IPS DF 4.7 (cell line): ENCODE data around the gene TRAF3IP3.

ENCODE experiments used
- DNase-seq: peaks from one replicate; pipeline ENCODE4 v3.0.0-alpha.2; 2013; ENCODE audit warnings: low spot score; ENCODE audit errors: extremely low read depth

Gene TRAF3IP3

DNA sequence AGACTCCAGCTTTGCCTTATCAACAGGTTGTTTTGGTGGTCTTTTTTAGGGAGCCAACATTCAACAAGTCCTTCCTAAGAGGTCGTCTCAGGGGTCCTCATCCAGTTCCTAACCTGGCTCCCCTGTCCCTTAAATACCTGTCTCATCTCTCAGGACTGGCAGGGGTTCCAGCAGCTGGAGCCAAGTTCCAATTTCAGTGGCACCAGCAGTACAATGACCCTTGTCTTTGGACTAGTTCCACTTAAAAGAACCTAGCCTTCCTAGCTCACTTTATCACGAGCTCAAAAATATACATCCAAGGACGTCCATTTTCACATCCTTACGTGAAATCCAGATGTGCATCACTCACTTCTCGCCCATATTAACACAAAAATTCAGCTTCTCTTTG, 18.7 kb upstream of the TRAF3IP3 start:
- no peak for DNase-seq

DNA sequence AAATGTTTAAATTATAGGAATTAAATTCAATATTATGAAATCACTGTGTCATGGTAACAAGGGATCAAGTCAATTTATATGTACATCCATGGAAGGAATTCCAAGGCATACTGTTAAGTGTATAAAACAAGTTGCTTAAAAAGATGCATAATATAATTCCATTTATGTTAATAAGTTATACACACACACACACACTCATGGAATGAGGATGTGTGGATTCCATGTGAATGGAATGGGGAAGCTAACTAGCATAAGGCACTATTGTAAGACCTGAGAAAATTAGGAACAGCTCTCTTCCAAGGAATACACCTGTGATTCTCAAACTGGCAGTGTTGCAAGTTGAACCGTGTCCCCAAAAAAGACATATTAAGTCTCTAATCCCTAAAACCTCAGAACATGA, 17.6 kb upstream of the TRAF3IP3 start:
- DNase-seq = no peak

DNA sequence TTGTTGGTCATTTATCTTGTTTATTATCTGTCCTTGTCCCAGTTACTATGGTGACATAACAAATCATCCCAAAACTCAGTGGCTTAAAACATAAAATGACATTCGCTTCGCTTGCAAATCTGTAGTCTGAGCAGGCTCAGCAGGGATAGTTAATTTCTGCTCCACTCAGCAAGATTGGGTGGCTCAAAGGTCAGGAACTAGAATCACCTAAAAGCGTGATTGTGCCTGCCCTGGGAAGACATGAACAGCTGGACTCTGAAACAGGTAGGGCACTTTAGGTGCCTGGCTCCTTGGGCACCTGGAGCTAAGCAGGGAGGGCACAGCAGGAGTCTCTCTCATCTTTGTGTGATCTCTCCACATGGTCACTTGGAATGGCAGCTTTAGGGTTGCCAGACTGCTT, 14.7 kb upstream of the TRAF3IP3 start:
- no peak for DNase-seq

DNA sequence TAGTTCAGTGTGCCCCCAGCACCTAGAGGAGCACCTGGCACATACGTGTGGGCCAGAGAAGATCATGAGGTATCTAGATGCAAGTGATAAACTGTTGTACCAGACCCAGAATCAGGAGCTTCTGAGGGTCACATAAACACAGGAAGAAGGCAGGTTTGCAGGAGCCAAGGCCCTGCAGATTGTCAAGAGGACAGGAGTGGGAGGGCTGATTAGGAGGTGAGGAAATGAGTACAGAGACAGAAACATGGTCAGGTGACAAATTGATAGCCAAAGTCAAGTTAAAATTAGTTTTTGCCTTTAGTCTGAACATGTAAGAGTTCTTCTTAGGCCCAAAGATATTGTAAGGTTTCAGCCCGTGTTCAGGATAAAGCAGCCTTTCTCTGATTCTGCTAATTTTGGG, 14.0 kb upstream of the TRAF3IP3 start:
- no peak for DNase-seq

DNA sequence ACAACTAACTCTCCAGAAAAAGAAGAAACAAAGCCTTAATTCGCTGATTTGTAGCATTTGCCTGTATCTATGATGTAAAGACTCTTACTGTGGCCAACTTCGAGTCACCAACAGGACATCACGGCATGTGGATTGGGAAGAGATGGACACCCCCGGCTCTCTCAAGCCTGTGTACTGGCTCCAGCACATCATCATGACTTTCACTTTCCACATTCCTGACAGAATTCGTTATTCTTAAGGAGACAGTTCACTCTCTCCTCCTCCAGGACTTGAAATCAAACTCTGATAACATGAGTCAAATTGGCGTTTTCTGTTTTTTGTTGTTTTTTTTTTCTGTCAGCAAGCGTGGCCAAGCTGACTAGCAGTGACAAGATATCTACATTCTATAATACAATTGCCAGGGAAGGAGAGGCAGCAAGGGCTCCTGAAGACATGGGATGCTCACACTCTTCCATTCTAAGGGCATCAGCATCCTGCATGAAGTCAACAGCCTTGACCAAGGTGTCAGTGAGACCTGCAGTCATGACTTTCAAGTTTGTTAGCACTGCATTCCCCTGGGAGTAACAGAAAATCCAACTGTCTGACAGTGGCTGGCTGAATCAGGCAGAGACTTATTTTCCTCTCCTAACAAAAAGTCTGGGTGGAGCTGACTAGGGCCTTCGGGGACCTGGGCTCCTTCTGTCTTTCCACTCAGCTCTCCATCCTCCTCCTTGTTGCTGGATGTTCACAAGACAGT, 13.3 kb upstream of the TRAF3IP3 start:
- no peak for DNase-seq

DNA sequence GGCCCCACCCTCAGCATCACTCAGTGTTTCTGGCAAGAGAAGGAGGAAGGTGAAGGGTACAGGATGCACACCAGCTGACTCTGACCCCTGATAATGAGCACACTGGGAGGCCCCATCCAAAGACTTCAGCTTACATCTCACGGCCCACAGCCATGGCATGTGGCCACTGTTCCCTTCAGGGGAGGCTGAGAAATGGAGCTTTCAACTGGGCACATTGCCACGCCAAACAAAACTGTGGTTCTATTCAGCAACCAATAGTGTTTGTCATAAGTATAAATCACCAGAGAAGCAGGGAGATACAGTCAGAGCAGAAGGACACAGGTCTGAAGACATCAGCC, 12.7 kb upstream of the TRAF3IP3 start:
- DNase-seq = no peak

DNA sequence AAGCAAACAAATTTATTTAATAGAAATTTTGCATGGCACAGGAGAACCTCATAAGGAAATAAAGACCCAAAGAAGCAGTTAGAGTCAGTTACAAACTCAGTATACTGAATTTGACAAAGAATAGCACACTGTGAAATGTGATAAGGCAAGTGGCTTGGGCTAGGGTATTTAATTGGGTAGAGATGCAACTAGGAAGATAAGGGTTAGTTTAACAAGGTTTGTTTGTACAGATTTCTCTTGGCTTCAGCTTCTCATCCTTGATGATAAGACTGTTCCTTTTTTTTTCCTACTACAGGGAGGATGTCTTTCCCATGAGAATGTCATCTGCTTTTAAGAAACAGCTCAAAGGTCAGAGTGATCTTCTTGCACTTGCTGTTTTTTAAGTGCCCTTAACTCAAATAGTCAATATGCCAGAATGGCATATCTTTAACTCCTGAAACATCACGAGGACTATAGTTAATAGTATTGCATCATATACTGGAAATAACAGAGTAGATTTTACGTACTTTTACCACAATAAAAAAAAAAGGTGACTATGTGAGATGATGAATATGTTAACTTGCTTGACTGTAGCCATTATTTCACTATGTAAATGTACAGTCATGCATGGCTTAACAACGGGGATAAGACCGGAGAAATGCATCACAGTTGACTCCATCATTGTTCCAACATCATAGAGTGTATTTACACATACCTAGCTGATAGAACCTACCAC, 9.2 kb upstream of the TRAF3IP3 start:
- DNase-seq = no peak

DNA sequence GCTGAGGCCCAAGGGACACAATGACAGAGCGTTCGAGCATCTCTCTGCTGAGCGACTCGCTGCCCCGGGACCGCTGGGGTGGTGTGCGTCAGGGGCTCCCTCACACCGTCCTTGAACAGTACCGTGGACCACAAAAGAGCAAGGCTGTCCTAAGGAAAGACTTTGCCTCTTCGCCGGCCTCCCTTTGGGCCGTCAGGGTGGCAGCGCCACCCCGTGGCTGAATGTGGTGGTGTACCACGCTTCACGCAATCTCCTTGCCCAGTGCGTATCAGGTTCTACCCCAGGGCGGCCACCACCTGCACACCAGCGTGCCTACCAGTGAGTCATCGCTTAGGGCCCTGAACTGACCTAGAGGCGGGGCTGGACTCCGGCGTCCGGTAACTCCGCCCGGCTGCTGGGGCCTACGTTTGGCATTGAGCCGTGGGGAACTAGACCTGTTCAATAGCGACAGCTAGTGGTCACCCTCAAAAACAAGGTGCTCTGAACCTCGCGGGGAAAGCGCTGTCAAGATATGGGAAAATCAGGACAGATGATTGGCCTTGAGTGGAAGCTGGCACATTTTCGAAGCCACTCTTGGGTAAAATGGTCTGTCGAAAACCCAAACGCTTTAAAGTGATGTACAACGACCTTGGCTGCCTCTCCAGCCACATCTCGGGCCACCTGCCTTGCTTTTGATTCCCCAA, 8.1 kb upstream of the TRAF3IP3 start:
- peak; percentile 89 for DNase-seq

DNA sequence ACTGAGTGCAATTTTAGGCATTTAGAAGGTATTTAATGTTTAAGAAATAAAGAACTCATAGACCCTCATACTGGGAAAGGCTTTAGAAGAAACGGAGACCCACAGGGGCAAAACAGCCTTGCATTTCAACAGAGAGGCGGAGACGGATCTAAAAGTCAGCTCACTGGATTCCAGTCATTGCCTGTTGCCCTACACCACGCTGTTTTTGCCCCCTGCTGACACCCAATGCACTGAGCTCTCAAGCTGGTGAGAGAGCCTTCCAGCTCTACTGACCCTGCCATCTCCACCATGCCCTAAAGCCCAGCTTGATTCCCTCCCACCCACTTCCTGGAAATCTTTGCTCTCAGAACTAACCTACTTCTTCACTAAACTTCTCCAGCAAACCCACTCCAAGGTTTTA, 7.2 kb upstream of the TRAF3IP3 start:
- peak; percentile 7 for DNase-seq

DNA sequence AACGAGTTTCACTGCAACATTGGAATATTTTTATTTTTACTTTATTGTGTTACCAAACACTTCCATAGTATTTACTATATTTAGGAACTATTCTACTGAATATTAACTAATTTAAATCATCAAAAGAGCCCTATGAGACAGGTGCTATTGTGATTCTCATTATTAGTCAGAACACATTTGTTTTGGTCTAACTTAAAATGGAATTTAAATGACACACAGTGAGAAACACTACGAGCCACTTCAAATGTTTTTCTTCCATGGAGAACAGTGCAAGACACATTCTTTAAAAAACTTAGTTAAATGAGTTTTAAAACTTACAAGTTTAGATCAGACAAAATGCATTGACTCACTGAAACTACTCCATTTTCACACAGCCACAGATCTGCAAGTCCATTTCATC, 6.6 kb upstream of the TRAF3IP3 start:
- no peak for DNase-seq

DNA sequence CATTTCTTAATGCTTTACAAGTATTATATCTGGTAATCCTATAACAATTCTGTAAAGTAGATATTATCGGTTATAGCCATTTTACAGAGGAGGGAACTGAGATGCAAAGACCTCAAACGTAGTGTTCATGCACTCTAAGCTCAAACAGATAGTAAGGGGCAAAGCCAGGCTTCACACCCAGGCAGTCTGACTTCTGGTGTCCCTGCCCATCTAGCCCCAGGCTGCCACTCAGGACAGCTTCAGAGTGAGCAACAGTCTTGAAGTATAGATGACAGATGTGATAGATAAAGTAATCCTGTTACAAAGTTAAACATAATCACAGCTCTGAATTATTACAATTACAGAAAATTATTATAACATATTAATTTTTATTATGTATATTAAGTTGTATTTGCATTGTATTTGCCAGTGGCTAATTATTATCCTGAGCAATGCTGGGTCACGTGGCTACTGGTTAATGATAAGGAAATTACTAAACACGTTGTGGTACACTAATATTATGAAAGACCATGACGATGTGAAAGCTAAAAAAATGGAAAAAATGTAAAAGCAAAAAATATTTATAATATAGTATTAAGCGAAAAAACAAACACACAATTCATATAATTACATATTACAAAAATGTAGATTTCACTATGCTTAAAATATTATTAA, 6.1 kb upstream of the TRAF3IP3 start:
- no peak for DNase-seq

DNA sequence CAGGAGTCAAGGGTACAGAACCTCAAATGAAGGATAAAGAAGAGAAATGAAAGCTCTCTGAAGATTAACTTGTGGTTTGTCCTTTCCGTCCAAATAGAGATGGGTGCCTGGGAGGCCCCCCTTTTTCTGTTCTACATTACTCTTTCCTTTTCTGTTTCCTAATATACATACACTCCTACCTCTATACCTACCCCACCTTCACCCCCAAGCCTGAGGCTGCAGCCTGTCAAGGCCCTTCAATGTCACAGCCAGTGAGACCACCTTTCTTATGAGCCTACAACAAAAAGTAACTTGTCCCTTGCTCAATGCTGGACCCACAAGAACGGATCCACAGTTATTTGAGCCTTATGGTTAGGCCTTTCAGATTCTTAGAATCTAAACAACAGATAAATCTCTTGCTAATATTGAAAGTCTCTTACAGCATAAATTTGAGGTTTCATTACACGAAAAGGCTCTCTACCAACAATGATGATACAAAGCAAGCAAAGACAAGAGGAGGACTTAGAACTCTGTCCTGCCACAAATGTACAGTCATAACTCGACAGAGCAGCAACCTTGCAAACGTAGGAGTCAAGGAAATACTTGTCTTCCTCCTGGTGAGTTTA, 4.1 kb upstream of the TRAF3IP3 start:
- DNase-seq = no peak

DNA sequence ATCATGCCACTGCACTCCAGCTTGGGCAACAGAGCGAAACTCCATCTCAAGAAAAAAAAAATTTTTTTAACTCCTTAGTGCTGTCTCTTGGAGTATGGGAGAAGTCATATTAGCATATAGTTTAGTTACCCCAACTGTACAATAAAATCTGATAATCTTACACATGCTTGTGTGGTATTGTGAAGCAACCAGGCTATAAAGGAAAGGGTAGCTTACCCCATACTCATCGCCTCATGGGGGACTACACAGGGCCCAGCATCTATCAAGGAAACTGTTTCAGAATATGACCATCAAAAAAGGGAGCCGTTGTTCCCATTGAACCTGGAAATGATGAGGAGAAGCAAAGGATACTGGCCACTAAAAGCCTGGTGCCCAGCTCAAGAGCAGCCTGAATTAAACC, 3.0 kb upstream of the TRAF3IP3 start:
- no peak for DNase-seq

DNA sequence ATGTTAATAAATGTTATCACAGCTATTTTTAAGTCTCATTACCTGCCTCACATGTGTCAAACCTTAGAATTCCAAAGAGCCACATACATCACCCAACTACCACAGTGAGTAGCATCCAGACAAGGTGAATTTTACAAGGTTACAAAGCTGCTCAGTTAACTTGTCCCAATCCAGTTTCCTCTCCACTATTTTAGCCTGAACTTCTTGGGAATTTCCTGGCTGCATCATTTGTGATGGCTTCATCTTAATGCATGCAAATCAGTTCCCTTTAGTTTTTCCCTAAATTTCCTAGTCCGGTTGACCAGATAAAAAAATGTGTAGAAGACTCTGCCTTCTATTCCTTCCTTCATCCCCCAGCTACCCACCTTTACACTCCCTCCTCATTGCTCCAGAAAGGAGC, 597 bp upstream of the TRAF3IP3 start:
- DNase-seq = no peak

DNA sequence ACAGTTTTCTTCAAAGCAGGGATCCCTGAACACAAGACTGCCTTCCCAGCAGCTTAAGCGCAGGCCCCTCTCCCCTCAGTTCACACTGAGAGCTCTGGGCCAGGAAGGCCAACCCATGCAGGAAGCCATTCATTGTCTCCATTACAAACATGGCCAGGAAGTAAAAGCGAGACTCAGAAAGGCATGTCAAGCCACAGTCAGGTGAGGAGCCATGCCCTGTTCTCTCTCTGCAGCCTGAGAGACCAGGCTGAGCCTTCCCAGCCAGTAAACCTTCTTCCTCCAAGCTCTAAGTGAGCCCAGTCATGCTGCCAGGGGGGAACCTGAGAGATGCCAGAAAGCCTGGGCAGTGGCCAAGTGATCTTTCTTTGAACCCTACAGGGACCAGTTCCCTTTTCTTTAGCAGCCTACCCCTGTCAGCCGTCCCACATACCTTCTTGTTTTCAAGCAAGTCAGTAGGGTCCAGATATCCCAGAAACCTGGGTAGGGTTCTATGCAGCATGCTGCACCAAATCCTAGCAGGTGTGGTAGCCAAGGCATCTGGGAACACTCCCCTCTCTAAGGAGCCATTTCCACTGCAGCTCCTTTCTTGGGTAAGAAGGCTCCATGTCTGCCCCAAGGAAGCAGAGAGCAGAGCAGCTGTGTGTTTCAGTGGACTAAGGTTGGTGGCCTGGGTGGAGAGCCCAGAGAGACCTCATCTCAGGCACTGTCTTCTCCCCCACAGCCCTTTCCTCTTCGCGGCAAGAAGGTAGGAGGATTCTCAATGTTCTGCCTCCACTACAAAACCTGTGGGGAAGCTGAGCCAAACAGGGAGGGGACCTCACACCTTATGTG, 977 bp downstream of the TRAF3IP3 start:
- DNase-seq = no peak

DNA sequence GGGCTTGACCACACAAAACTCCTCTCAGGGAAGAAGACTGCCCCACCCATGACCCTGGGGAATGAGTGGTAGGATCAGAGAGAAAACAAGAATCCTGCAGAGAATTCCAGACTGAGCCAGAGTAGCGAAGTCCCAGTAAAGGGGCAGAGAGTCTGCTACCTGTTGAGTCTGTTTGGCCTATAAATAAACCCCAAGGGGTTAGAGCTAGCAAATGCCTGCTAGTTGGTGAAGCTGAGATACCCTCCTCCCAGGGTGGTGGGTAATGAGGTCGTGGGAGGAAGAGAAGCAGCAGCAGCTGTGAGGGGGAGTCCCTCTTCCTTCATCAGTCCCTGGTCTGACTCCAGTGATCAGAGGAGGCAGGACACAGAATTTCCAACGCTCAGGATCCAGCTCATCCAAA, 2.5 kb downstream of the TRAF3IP3 start:
- DNase-seq = no peak

DNA sequence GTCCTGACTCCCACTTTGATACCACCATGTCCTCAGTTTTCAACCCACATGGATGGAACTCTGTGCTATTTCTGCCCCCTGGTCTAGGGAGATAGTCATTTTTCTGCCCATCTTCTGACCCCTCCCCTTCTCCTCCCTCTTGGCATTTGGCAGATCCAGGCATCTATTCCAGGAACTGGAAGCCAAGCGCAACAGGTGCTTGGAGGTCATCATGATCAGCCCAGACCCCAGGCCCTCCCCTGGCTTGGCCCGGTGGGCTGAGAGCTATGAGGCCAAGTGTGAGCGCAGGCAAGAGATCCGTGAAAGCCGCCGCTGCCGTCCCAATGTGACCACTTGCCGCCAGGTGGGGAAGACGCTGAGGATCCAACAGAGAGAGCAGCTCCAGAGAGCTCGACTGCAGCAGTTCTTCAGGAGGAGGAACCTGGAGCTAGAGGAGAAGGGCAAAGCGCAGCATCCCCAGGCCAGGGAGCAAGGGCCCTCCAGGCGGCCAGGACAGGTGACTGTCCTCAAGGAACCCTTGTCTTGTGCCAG, 4.0 kb downstream of the TRAF3IP3 start:
- DNase-seq = no peak

DNA sequence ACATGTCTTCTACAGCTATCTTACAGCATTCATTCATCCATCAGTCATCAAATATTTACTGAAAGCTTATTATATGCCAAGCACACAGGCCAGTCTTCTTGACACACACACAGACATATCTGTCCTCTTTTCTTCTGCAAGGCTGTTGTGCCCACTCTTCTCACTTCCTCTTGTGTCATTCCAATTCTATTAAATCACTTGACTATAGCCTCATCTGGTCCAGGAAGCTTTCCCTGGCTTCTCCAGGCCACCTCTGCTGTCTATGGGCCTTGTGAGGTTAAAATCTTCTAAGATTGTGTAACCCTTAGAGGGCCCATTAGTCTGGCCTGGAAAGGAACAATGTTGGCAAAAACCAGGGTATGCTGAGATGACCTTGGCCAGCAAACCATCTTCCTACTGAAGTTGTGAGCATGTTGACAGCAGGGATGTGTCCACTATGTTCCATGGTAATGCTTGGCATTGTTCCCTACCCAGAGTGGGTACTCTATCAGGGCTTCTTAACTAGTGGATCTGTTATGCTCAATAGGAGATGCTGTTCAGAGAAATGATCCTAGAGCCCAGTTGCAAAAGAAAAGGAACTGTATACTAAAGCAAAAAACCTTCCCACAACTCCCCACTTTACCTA, 5.3 kb downstream of the TRAF3IP3 start:
- DNase-seq = no peak

DNA sequence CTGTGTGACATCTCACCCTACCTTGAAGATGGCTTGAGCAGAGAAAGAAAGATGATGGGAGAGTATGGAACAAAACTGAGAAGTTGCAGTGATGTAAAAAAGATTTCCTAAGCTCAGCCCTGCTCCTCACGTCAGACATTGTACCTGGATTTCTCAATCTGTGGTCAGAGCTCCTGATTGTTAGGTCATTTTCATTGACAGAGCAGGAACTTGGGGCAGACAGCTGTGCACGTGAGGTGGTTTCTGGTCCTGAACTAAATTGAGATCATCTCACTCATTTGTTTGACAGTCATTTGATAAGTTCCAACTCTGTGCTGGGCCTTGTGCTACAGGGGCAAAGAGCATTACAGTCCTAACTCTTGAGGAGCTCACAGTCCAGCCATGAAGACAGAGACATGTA, 10.2 kb downstream of the TRAF3IP3 start:
- DNase-seq = no peak

DNA sequence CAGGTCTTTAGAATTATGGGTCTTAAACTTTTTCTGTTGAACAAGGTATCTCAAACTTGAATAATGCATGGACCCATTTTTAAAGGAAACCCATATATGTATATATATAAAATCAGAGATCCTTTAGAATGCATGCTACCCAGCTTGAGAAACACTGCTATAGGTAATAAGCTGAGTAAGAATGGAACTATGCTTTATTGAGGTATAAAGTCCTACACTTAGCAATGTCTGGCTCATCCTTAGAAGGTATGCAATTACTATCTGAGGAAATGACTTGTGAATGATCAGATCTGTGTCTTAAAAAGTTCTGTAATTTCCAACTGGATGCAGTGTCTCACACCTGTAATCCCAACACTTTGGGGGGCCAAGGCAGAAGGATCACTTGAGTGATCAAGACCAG, 11.2 kb downstream of the TRAF3IP3 start:
- no peak for DNase-seq
